IPS-20b (cell line): Measurements from ENCODE around the gene PRSS16.
"Not testable (repeated sequence)": the region's sequence is repeated elsewhere in the genome, so short reads cannot be mapped to it uniquely, and the experiment has no call there.

Experiments
- H3K27ac ChIP-seq: one replicate; pipeline ENCODE4 v1.5.1; 2013; ENCODE audit warnings: low read length
- H3K27me3 ChIP-seq: 2 replicates; pipeline ENCODE4 v1.6.1; 2013; ENCODE audit warnings: mild to moderate bottlenecking, low read length, inconsistent platforms; ENCODE audit not compliant: insufficient read depth
- H3K36me3 ChIP-seq: 2 replicates; pipeline ENCODE4 v1.6.1; 2013; ENCODE audit warnings: low read depth, mild to moderate bottlenecking, inconsistent platforms, low read length, moderate library complexity; ENCODE audit not compliant: insufficient read depth
- H3K4me1 ChIP-seq: 2 replicates; pipeline ENCODE4 v1.6.1; 2013; ENCODE audit warnings: mild to moderate bottlenecking, control low read depth, inconsistent platforms, low read length, moderate library complexity; ENCODE audit not compliant: insufficient read depth
- H3K4me3 ChIP-seq: 2 replicates; pipeline ENCODE4 v1.5.1; 2013; ENCODE audit warnings: mild to moderate bottlenecking, low read length, inconsistent platforms
- H3K9ac ChIP-seq: 2 replicates; pipeline ENCODE4 v1.6.1; 2013; ENCODE audit warnings: low read depth, mild to moderate bottlenecking, inconsistent platforms, low read length, moderate library complexity
- H3K9me3 ChIP-seq: 2 replicates; pipeline ENCODE4 v1.6.1; 2013; ENCODE audit warnings: mild to moderate bottlenecking, low read depth, low read length, inconsistent platforms; ENCODE audit not compliant: insufficient read depth

Gene PRSS16

GRCh38 chr6:27247133-27247836 lies at the start of gene PRSS16:
PRSS16 (plus strand) TSS chr6:27247701; CDS start chr6:27247738, 37 bp downstream.
- no peak within 1 kb of the TSS for H3K4me3 ChIP-seq
- no peak within 1 kb of the TSS for H3K9ac ChIP-seq
- peaks cover 39% of the 10 kb centered on the region for H3K27me3 ChIP-seq
- H3K4me1 ChIP-seq: peaks cover 5% of the 10 kb centered on the region; the same call in 1 of the 2 replicates
- no peaks in the 10 kb centered on the region for H3K36me3 ChIP-seq
- H3K27ac ChIP-seq: no peak within 1 kb of the TSS
- no peaks in the 10 kb centered on the region for H3K9me3 ChIP-seq

GRCh38 chr6:27205375-27206278 lies 41.9 kb upstream of the PRSS16 start:
- Histone ChIP-seq H3K9ac (peak overlapping the region; percentile 50), H3K27me3 (peaks cover 25% of the 10 kb centered on the region), H3K4me3 (peak overlapping the region; percentile 66)

GRCh38 chr6:27206806-27207205 lies 40.7 kb upstream of the PRSS16 start:
- Histone ChIP-seq H3K9ac (no peak overlapping the region), H3K27me3 (peaks cover 25% of the 10 kb centered on the region), H3K36me3 (no peaks in the 10 kb centered on the region), H3K4me3 (peak overlapping the region; percentile 66; the same call in 1 of the 2 replicates), H3K4me1 (peaks cover 10% of the 10 kb centered on the region; the same call in 1 of the 2 replicates), H3K27ac (no peak overlapping the region), H3K9me3 (no peaks in the 10 kb centered on the region)

More at GRCh38 chr6:27205375-27206278, 41.9 kb upstream of the PRSS16 start:
- Histone ChIP-seq H3K9me3 (no peaks in the 10 kb centered on the region), H3K4me1 (peaks cover 10% of the 10 kb centered on the region; the same call in 1 of the 2 replicates), H3K27ac (no peak overlapping the region), H3K36me3 (no peaks in the 10 kb centered on the region)

DNA sequence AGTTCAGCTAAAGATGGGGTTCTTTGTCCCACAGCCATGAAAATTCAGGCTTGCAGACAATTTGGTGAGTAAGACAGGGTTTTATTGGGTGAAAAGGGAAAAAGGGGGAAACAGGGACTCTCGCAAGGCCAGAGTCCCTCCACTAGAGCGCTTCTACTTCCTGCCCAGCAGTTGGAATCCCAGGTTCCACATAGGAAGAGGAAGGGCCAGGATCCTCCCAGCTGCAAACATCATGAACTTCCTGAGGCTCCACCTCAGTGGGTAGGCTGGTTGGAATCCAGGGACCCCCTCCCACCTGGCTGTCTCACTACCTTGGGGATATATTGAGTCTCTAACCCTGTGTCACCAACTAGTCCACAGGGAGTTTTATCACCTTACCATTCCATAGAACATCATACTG lies 39.5 kb upstream of the PRSS16 start:
- H3K27me3 ChIP-seq: peaks cover 25% of the 10 kb centered on the region
- H3K4me1 ChIP-seq: peaks cover 10% of the 10 kb centered on the region; the same call in 1 of the 2 replicates
- no peaks in the 10 kb centered on the region for H3K9me3 ChIP-seq
- H3K27ac ChIP-seq: no peak overlapping the region
- H3K36me3 ChIP-seq: no peaks in the 10 kb centered on the region
- no peak overlapping the region for H3K4me3 ChIP-seq
- H3K9ac ChIP-seq: no peak overlapping the region

DNA sequence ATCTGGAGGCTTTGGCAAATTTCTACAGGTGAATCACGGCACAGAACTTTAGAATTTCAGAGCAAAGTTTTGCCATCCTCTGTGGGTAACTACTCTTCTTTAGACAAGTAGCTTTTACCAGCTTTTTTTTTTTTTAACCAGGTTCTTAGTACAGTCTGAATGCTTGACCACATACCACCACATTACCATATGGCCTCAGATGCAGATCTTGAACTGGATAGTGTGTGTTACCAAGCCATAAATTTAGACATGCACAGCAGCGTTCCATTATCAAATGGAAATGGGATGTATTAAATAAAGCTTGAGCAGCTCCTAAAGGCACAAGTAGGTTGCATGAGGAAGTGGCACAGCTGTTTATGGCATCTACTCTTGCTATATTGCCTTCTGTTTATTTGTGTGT lies 38.3 kb upstream of the PRSS16 start:
- H3K4me3 ChIP-seq: no peak overlapping the region
- H3K36me3 ChIP-seq: no peaks in the 10 kb centered on the region
- H3K9ac ChIP-seq: no peak overlapping the region
- H3K27ac ChIP-seq: no peak overlapping the region
- H3K27me3 ChIP-seq: peaks cover 25% of the 10 kb centered on the region
- peaks cover 10% of the 10 kb centered on the region; the same call in 1 of the 2 replicates for H3K4me1 ChIP-seq
- H3K9me3 ChIP-seq: no peaks in the 10 kb centered on the region

- Histone ChIP-seq H3K27me3 (peaks cover 23% of the 10 kb centered on the region), H3K9me3 (no peaks in the 10 kb centered on the region), H3K4me3 (no peak overlapping the region), H3K27ac (no peak overlapping the region), H3K4me1 (peaks cover 10% of the 10 kb centered on the region; the same call in 1 of the 2 replicates), H3K36me3 (no peaks in the 10 kb centered on the region), H3K9ac (no peak overlapping the region)
Observed at GRCh38 chr6:27209659-27210269, 37.7 kb upstream of the PRSS16 start.

DNA sequence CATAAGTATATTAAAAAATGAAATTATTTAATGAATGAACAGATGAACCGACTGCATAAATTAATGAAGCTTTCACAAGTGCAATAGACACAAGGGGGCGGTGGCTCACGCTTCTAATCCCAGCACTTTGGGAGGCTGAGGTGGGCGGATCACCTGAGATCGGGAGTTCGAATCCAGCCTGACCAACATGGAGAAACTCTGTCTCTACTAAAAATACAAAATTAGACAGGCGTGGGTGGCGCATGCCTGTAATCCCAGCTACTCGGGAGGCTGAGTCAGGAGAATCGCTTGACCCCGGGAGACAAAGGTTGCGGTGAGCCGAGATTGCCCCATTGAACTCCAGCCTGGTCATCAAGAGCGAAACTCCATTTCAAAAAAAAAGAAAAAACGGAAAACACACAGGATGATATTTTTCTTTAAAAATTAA lies 34.4 kb upstream of the PRSS16 start:
- H3K4me1 ChIP-seq, H3K27ac ChIP-seq, H3K4me3 ChIP-seq, H3K27me3 ChIP-seq, H3K9ac ChIP-seq, H3K36me3 ChIP-seq, H3K9me3 ChIP-seq: not testable (repeated sequence)

DNA sequence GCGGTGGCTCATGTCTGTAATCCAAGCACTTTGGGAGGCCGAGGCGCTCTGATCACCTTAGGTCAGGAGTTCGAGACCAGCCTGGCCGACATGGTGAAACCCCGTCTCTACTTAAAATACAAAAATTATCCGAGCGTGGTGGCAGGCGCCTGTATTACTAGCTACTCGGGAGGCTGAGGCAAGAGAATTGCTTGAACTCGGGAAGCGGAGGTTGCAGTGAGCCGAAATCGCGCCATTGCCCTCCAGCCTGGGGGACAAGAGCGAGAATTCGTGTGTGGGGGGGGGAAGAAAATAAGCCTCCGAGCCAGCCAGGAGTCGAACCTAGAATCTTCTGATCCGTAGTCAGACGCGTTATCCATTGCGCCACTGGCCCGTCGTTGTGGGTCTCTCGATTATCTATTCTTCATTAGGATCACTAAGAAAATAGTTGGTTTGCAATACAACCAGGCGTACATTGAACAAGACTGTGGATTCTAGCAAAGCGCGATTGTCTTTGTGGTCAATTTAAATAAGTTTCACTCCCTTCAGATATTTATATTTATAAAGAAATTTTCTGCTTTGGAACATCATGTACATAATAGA lies 33.9 kb upstream of the PRSS16 start:
- H3K4me1 ChIP-seq: no peaks in the 10 kb centered on the region
- peak overlapping the region; percentile 74 for H3K4me3 ChIP-seq
- H3K27ac ChIP-seq: no peak overlapping the region
- no peaks in the 10 kb centered on the region for H3K9me3 ChIP-seq
- no peaks in the 10 kb centered on the region for H3K36me3 ChIP-seq
- no peak overlapping the region for H3K9ac ChIP-seq
- no peaks in the 10 kb centered on the region for H3K27me3 ChIP-seq

GRCh38 chr6:27214126-27214601 lies 33.3 kb upstream of the PRSS16 start:
- H3K36me3 ChIP-seq: no peaks in the 10 kb centered on the region
- H3K4me3 ChIP-seq: peak overlapping the region; percentile 74
- H3K9me3 ChIP-seq: no peaks in the 10 kb centered on the region
- H3K27me3 ChIP-seq: no peaks in the 10 kb centered on the region
- H3K4me1 ChIP-seq: no peaks in the 10 kb centered on the region
- no peak overlapping the region for H3K27ac ChIP-seq
- peak overlapping the region; percentile 69; the same call in 1 of the 2 replicates for H3K9ac ChIP-seq

DNA sequence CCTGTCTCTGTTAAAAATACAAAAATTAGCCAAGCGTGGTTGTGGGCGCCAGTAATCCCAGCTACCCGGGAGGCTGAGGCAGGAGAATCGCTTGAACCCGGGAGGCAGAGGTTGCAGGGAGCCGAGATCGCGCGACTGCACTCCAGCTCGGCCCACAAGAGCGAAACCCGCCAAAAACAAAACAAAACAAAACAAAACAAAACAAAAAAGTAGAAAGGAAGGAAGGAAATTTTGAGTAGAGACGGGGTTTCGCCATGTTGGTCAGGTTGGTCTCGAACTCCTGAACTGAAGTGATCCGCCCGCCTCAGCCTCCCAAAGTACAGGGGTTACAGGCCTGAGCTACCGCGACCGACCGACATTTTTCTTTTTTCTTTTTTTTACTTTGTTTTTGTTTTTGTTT lies 30.6 kb upstream of the PRSS16 start:
- Histone ChIP-seq H3K36me3 (no peaks in the 10 kb centered on the region), H3K9me3 (no peaks in the 10 kb centered on the region), H3K4me3 (no peak overlapping the region), H3K27me3 (no peaks in the 10 kb centered on the region), H3K27ac (no peak overlapping the region), H3K9ac (no peak overlapping the region), H3K4me1 (no peaks in the 10 kb centered on the region)

DNA sequence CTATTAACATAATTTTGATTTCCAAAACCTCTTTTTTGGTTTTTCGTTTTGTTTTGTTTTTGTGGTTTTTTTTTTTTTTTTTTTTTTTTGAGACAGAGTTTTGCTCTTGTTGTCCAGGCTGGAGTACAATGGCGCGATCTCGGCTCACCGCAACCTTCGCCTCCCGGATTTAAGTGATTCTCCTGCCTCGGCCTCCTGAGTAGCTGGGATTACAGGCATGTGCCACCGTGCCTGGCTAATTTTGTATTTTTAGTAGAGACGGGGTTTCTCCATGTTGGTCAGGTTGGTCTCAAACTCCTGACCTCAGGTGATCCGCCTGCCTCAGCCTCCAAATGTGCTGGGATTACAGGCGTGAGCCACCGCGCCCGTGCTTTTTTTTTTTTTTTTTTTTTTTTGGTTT lies 24.5 kb upstream of the PRSS16 start:
- H3K9ac ChIP-seq, H3K9me3 ChIP-seq, H3K27me3 ChIP-seq, H3K36me3 ChIP-seq, H3K4me1 ChIP-seq, H3K4me3 ChIP-seq, H3K27ac ChIP-seq: not testable (repeated sequence)
